ENCODE results near the gene AKT1S1.

The AKT1S1 gene

GRCh38 chr19:49866933-49867782, 10.0 kb downstream of the AKT1S1 start, which contains the start of gene PNKP:
Gene PNKP (minus strand): TSS chr19:49867576. CDS start chr19:49867204, 372 bp downstream.
- peak; percentile 87 to 94 for DNase-seq

GRCh38 chr19:49864890-49865289, 12.3 kb downstream of the AKT1S1 start:
- no peak for DNase-seq

GRCh38 chr19:49863935-49864320, 13.2 kb downstream of the AKT1S1 start:
- DNase-seq = no peak

GRCh38 chr19:49863254-49863934, 13.8 kb downstream of the AKT1S1 start:
- DNase-seq = no peak

GRCh38 chr19:49862391-49863253, 14.5 kb downstream of the AKT1S1 start:
- no peak for DNase-seq

DNA sequence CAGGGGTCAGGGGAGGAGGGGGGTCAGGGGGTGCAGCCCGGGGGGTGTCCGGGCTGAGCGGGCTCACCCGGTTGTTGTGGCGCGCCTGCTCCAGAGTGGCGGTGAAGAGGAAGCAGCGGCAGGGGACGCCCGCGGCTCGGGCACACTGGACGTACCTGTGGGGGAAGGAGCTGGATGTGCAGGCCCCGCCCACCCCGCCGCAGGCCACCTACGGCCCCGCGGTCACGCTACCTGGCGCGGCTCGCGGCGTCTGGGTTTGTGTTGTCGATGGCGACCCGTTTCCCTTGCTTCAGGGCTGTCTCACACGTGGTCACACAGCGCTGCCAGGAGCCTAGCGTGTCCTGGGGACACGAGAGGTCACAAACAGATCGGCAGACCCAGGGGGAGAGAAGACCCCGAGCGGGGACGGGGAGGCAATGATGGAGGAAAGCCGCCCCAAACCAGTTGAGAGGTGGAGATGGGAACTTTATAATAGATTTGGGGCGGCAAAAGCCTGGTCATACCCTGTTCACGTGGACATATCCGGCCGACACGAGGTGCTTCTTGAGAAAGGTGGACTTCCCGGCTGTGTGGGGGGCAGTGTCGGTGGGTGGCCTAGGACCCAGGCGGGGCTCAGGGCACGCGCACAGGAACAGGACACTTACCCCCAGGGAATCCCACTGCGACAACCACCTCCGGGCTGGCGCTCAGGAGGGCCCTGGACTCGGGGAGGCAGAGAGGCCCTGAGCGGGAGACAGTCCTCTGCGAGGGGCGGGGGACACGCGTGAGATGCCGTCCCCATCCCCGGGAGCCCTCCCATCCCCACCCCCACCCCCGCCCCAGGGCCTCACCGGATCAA, 15.4 kb downstream of the AKT1S1 start:
- DNase-seq = no peak

DNA sequence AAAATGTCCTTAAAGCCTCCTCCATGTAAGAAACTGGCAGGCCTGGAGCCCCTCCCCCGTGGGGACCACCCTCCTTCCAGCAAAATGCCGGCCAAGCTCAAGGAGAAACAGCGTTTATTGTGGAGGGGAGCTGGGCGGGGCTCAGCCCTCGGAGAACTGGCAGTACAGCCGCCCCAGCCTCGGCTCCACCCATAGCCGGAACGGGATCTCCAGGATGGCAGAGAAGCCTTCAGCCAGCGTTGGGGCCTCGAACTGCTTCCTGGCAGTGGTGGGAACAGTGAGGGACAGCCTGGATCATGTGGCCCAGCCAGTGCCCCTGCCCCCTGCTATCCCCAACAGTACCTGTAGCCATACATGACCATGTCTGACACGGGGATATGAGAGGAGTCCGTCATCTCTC, 16.0 kb downstream of the AKT1S1 start:
- DNase-seq = no peak

DNA sequence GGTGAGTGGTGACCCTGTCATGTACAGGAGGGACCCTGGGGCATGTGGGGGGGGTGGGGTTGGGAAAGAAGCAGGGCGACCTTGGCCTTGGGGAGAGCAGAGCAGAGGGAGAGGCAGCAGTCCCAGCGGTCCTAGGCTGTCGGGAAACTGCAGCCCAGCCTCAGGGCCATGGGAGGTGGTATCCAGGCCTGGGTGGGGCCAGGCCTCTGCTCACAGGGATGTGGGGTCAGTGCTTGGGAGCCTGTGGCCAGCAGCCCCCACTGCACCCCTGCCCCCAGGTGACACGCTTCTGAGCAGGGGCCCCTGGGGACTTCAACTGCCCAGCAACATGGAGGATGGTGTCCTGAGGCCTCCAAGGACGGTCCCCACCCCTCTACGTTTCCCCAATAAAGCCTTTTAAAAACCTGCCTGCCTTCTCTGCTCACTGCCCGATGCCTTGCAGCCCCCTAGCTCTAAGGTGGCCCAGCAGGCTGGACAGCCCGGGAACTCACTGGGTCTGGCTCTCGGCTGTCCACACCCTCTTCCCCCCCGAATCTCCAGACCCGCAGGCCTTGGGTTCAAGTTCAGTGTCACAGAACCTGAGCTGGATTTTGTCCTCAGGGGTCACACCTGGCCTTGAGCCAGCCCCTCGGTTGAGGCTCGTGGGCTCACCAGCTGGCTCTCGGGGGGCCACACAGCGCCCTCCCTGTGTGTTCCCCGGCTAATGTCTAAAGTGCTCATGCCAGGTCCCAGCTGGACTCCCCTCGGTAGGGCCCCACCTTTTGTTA, 16.6 kb downstream of the AKT1S1 start:
- no peak for DNase-seq

- no peak for DNase-seq
These were observed 17.3 kb downstream of the AKT1S1 start for GRCh38 chr19:49859682-49860335.

DNA sequence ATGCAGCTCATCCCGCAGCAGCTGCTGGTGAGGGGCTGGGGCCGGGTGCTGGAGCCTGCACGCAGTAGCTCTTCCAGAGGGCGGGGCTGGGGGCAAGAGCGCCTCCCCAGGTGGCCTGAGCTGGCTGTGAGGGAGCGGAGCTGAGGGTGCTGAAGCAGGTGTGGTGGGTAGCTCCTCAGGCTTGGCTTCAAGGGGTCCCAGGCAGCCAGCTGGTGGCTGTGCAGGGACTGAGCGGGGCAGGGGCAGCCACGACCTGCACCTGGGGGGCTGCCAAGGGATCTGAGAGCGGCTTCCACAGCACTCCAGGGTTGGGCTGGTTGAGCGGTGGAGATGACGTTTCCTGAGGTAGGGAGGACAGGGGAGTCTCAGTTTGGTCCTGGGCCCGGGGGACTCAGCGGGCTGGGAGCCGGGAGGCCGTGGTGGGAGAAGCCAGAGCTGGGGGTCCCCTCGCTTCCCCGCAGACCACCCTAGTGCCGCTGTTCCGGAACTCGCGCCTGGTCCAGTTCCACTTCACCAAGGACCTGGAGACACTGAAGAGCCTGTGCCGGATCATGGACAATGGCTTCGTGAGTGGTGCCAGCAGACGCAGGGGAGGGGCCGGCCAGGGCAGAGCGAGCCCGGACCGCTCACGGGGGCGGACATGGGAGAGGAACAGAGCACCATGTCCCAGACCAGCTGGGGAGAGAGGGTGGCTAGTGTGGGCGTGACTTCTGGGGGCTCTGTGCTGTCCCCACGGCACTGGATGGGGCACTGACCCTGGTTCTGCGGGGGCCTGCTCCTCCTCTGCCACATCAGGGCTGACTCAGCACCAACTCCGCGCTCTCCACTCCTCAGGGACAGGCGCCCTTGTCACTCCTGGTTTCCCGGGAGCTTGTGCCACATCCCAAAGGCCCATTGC, 18.8 kb downstream of the AKT1S1 start:
- no peak for DNase-seq

- no peak for DNase-seq
These were observed 19.4 kb downstream of the AKT1S1 start for GRCh38 chr19:49857838-49858087.

GRCh38 chr19:49857061-49857837, 19.9 kb downstream of the AKT1S1 start:
- no peak for DNase-seq

DNA sequence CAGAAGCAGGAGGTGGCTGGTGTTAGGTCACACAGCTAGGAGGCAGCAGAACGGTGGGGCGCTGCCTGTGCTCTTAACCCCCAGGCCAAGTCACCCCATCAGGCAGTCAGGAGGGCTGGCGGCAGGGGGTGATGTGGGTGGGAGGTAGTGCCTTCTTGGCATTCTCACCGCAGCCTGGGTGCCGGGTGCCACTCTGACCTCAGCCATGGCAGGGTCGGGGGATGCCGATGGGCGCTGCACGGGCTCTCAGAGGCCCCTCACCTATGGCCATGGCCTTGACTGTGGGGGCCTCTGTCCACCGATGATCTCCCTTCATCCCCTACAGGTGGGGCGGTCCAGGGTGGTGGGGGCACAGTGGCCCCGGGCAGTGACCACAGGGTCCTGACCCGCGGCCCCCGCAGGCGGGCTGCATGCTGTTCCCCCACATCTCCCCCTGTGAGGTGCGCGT, 20.6 kb downstream of the AKT1S1 start:
- no peak for DNase-seq

DNA sequence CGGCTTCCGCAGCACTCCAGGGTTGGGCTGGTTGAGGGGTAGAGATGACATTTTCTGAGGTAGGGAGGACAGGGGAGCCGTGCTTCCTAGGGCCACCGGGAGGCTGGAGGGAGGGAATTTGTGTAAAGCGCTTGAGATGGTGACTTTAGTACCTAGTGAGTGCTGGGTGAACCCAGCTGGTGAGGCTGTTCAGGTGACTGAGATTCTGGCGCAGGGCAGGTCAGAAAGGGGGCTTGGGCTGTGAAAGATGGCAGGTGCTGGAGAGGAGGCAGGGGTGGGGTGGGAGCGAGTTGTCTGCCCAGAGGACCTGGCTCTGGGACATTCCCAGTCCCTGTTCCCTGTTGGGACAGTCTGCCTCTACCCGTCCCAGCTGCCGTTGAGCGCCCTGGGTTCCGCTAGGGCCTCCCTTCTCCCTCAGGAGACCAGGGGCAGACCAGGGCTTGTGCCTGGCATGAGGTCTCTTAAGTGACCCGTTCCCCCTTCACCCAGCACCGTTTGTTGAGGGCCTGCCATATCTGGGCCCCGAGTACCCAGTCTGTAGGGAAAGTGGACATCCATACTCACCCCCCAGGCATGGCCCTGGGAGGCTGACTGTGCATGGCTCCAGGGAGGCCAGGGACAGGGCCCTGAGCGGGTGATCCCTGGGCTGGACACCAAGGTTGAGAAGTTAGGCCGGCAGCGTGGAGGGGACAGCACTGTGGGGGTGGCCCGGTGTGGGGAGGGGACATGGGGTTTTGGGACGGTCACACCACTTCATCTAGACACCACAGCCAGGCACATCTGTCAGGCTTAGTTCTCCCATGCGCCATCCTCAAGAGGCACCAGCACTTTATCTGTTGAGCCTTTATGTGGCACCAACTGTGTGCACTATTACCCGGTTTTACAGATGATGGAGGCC, 21.2 kb downstream of the AKT1S1 start:
- DNase-seq = no peak

DNA sequence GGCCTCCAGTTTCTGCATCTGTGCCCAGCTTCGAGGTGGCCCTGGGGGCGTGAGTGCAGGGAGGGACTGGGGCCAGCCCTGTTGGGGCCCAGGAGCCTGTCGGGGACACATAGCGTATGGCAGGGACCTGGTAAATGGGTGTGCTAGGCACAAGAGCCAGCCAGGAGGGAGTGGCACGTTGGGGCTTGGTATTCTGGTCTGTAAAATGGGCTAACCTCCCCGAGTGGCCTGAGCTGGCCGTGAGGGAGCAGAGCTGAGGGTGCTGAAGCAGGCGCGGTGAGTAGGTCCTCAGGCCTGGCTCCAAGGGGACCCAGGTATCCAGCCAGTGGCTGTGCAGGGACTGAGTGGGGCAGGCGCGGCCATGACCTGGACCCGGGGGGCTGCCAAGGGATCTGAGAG, 21.9 kb downstream of the AKT1S1 start:
- no peak for DNase-seq

DNA sequence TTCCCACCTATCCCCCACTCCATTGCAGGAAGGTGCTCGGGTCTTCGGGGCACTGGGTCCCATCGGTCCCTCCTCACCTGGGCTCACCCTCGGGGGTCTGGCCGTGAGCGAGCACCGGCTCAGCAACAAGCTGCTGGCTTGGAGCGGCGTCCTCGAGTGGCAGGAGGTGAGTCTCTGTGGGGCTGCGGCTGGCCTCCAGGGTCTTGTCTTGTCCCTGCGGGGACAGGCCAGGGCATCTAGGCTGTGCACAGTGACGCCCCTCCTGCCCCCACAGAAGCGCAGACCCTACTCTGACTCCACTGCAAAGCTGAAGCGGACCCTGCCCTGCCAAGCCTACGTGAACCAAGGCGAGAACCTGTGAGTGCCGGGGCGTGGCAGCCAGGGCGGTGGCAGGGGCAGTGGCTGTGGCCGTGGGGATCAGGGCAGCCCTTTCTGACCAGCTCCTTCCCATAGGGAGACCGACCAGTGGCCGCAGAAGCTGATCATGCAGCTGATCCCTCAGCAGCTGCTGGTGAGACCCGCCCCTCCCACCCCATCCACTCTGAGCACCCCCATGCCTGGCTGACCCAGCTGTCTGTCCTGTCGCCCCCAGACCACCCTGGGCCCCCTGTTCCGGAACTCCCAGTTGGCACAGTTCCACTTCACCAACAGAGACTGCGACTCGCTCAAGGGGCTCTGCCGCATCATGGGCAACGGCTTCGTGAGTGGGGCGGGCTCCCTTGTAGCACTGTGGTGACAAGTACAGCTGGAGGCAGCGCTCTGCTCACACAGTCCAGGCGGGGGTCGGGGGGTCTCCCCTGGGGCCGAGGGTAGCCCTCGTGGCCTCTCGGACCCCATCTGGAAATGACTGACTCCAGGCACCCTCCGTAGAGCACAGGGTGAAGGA, 22.5 kb downstream of the AKT1S1 start:
- DNase-seq = no peak

DNA sequence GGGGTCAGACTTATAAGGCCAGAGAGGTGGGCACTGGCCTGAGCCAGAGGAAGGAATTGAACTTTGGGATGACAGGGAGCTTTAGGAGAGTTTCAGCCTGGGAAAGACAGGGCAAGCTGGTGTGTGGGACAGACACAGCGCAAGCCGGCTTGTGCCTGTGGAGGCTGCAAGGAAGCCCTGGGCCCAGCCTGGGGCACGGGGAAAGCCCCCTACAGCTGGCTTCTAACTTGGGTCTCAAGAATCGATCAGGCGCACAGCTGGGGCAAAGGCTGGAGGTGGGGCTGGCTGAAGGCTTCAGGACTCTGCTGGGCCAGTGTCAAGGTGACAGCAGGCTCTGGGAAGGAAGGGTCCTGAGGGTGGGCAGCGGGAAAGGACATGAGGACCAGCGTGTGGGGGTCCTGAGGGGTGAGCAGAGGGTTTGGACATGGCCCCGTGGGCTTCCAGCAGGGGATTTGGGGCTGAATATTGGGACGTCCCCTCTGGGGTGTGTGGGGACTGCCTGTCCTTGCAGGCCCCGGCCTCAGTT, 23.2 kb downstream of the AKT1S1 start:
- DNase-seq = no peak
